IMR-90 (cell line): Measurements from ENCODE around the gene FGGY.

Experiments
- CHD1 ChIP-seq: IDR thresholded peaks from 2 replicates; pipeline ENCODE4 v1.6.1; 2012; ENCODE audit warnings: low read depth, low read length, improper control_type of control experiment
- CTCF ChIP-seq: conservative IDR thresholded peaks from 2 replicates; pipeline ENCODE4 v1.5.1; 2012; ENCODE audit warnings: mild to moderate bottlenecking, low read depth, low read length, improper control_type of control experiment
- ELK1 ChIP-seq: fragments of 150-350 bp; IDR thresholded peaks from 2 replicates; pipeline ENCODE4 v1.6.1; 2016; ENCODE audit warnings: low read depth, mild to moderate bottlenecking, low read length, moderate library complexity, borderline replicate concordance
- FOS ChIP-seq: fragments of 150-350 bp; IDR thresholded peaks from 2 replicates; pipeline ENCODE4 v1.6.1; 2016; ENCODE audit warnings: low read depth, low read length
- MAFK ChIP-seq: IDR thresholded peaks from 2 replicates; pipeline ENCODE4 v1.6.1; 2012; ENCODE audit warnings: low read depth, low read length, improper control_type of control experiment
- MXI1 ChIP-seq: IDR thresholded peaks from 2 replicates; pipeline ENCODE4 v1.6.1; 2012; ENCODE audit warnings: low read depth, mild to moderate bottlenecking, low read length, moderate library complexity, borderline replicate concordance
- POLR2A ChIP-seq: IDR thresholded peaks from 2 replicates; pipeline ENCODE4 v1.6.1; 2012; ENCODE audit warnings: mild to moderate bottlenecking, low read depth, low read length
- RAD21 ChIP-seq: IDR thresholded peaks from 2 replicates; pipeline ENCODE4 v1.6.1; 2012; ENCODE audit warnings: low read length, improper control_type of control experiment
- RCOR1 ChIP-seq: IDR thresholded peaks from 2 replicates; pipeline ENCODE4 v1.6.1; 2012; ENCODE audit warnings: mild to moderate bottlenecking, low read length, improper control_type of control experiment; ENCODE audit not compliant: insufficient replicate concordance
- RFX5 ChIP-seq: IDR thresholded peaks from 2 replicates; pipeline ENCODE4 v1.8.0; 2012; ENCODE audit warnings: low read depth, mild to moderate bottlenecking, low read length, moderate library complexity
- SMC3 ChIP-seq: fragments of 150-350 bp; IDR thresholded peaks from 2 replicates; pipeline ENCODE4 v1.6.1; 2016; ENCODE audit warnings: low read depth, mild to moderate bottlenecking, antibody characterized with exemption, low read length, moderate library complexity
- USF2 ChIP-seq: fragments of 150-350 bp; IDR thresholded peaks from 2 replicates; pipeline ENCODE4 v1.6.1; 2017; ENCODE audit warnings: mild to moderate bottlenecking, antibody characterized with exemption, low read length, low read depth

GRCh38 chr1:59309795-59310548 lies 13.1 kb downstream of the FGGY start:
- TF ChIP-seq POLR2A: no peak
- no peak for TF ChIP-seq ELK1
- TF ChIP-seq SMC3: no peak
- no peak for TF ChIP-seq RCOR1
- no peak for TF ChIP-seq CTCF
- no peak for TF ChIP-seq MXI1
- TF ChIP-seq CHD1: no peak
- TF ChIP-seq MAFK: no peak
- TF ChIP-seq FOS: no peak
- no peak for TF ChIP-seq RAD21
- no peak for TF ChIP-seq USF2
- no peak for TF ChIP-seq RFX5
